ENCODE measurements around the gene MRM3.

DNA sequence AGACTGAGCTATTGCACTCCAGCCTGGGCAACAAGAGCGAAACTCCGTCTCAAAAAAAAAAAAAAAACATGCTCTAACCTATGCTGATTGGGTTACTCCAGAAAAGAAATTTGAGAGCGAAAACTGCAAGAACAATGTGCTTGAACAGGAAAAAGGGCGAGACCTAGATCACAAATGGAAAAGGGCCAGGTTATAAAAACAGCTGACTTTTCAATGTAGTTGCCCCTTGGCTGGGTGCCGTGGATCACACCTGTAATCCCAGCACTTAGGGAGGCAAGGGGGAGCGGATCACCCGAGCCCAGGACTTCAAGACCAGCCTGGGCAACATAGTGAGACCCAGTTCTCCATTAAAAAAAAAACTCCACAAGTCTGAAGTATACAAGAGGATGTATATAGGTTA is 48.8 kb downstream of the MRM3 start:
- TF ChIP-seq, protein P1, sequence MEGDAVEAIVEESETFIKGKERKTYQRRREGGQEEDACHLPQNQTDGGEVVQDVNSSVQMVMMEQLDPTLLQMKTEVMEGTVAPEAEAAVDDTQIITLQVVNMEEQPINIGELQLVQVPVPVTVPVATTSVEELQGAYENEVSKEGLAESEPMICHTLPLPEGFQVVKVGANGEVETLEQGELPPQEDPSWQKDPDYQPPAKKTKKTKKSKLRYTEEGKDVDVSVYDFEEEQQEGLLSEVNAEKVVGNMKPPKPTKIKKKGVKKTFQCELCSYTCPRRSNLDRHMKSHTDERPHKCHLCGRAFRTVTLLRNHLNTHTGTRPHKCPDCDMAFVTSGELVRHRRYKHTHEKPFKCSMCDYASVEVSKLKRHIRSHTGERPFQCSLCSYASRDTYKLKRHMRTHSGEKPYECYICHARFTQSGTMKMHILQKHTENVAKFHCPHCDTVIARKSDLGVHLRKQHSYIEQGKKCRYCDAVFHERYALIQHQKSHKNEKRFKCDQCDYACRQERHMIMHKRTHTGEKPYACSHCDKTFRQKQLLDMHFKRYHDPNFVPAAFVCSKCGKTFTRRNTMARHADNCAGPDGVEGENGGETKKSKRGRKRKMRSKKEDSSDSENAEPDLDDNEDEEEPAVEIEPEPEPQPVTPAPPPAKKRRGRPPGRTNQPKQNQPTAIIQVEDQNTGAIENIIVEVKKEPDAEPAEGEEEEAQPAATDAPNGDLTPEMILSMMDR (IDR thresholded peaks at IDR 0.05), result no peak
- no peak for TF ChIP-seq POLR2A (IDR thresholded peaks at IDR 0.05)
- TF ChIP-seq EP300 (IDR thresholded peaks at IDR 0.05), result no peak
